Adrenal gland (tissue), 12 donors: ENCODE data around the gene RMDN3. TPM values are rescaled to one million over a fixed set of nuclear protein-coding genes. Genes with fewer than 3 reads are reported as not detected.

Experiments used
- DNase-seq, 7 donors: peaks; one replicate each; pipeline ENCODE4 v3.0.0-alpha.2; 2019 to 2020
- H3K27ac ChIP-seq, 5 donors: fragments of 200-600 bp; sonication (generic) in 4 of 5; 1 replicate in 3 of 5; 2 replicates in 2 of 5; pipeline versions ENCODE4 v1.5.1 to v1.8.0; 2016 to 2020; ENCODE audit warnings: mild to moderate bottlenecking in 1 of 5
- H3K27me3 ChIP-seq: fragments of 200-600 bp; 2 replicates; pipeline ENCODE4 v1.8.0; 2021
- H3K36me3 ChIP-seq, 2 donors: fragments of 200-600 bp; replicated peaks in 1 of 2; 1 replicate in 1 of 2; 2 replicates in 1 of 2; pipeline versions ENCODE4 v1.5.1 to v1.8.0; 2018 to 2022
- H3K4me1 ChIP-seq, 2 donors: fragments of 200-600 bp; replicated peaks in 1 of 2; 1 replicate in 1 of 2; 2 replicates in 1 of 2; pipeline versions ENCODE4 v1.5.1 to v1.8.0; 2018 to 2021
- H3K4me3 ChIP-seq, 4 donors: fragments of 200-600 bp; sonication (generic) in 3 of 4; one replicate each; pipeline ENCODE4 v1.5.1; 2016 to 2018
- H3K9me3 ChIP-seq, 3 donors: fragments of 200-600 bp; sonication (generic) in 1 of 3; replicated peaks in 1 of 3; 1 replicate in 2 of 3; 2 replicates in 1 of 3; pipeline versions ENCODE4 v1.5.1 to v1.8.0; 2016 to 2021
- CTCF ChIP-seq, 6 experiments: fragments of 450-650 bp in 4 of 6; fragments of 200-600 bp in 2 of 6; sonication (generic) in 1 of 6; IDR thresholded peaks; 1 replicate in 5 of 6; 2 replicates in 1 of 6; pipeline versions ENCODE4 v1.5.1 to v1.8.0; 2016 to 2021; ENCODE audit warnings: antibody characterized with exemption in 6 of 6, mild to moderate bottlenecking in 2 of 6, moderate library complexity in 1 of 6
- POLR2A ChIP-seq, 2 donors: fragments of 450-650 bp; IDR thresholded peaks; one replicate each; pipeline ENCODE4 v1.6.1; 2017; ENCODE audit warnings: antibody characterized with exemption in 2 of 2, mild to moderate bottlenecking in 2 of 2, moderate library complexity in 1 of 2
- WGBS, 4 donors: extraction: QIAGEN DNeasy Blood & Tissue Kit in 2 of 4; methylation state at CpG; one replicate each; pipeline versions ENCODE4 v1.1.5 to v1.1.7; 2013 to 2017; 5-methylcytosine and 5-hydroxymethylcytosine counted together
- intact Hi-C, 2 donors: fragments of 100-400 bp; cut with DNase I; formaldehyde crosslinking; loops; one replicate each; pipeline versions ENCODE4 v1.14.1 to v1.15.0; 2022 to 2023
- polyA plus RNA-seq, 3 donors: library from polyadenylated mRNA; stranded (reverse); fragments of 200-250 nt in 2 of 3; fragments of 350-450 nt in 1 of 3; fragmentation: Illumina TruSeq in 1 of 3; extraction: RNeasy Lipid Tissue Mini Kit (QIAGEN cat#74804) in 1 of 3; gene quantifications; one replicate each; pipeline ENCODE4 v1.2.3, GENCODE V29; 2013 to 2014
- total RNA-seq, 9 donors: library from RNA; depleted of rRNA in 4 of 9; stranded (reverse); fragments of >200 nt in 4 of 9; fragments of 120-200 nt in 1 of 9; fragmentation: NEBNext Ultra II Directional in 1 of 9; extraction: Animal tissue kit (Norgen Biotek cat#: 25700) in 1 of 9; gene quantifications; one replicate each; pipeline versions ENCODE4 v1.1.0 to v1.2.4, GENCODE V29; 2013 to 2023
- donor health status: healthy with polysubstance abuse.
- donor health status: Bipolar disorder and iron deficiency.
- donor health status: DM: yes; HTN: yes; CAD: no.
- donor health status: DM: no; HTN: no; CAD: no.
- donor health status: DM: no; HTN: no; CAD: no.
- donor health status: DM: yes; HTN: yes; CAD: no.

RMDN3 gene
- total and polyA plus RNA-seq, 12 donors = 19.2 to 50.1 (median 32.5) TPM

GRCh38 chr15:40750885-40751284 lies 4.2 kb downstream of the RMDN3 start:
- intact Hi-C loops = no loop called here
- Histone ChIP-seq H3K4me3 (no peak overlapping the region), H3K27ac (no peak overlapping the region), H3K36me3 (peaks cover 0 to 29% of the 10 kb centered on the region in 2 donors), H3K4me1 (peaks cover 0 to 18% of the 10 kb centered on the region in 2 donors), H3K9me3 (no peaks in the 10 kb centered on the region), H3K27me3 (no peaks in the 10 kb centered on the region)
- 90 to 93% (median 93%) methylated on average over 2 to 4 of the region's 4 CpGs for WGBS, 4 donors
- no peak for DNase-seq
- no peak for TF ChIP-seq CTCF (IDR thresholded peaks at IDR 0.05)
- no peak for TF ChIP-seq POLR2A (IDR thresholded peaks at IDR 0.05)

GRCh38 chr15:40749151-40749630 lies 5.9 kb downstream of the RMDN3 start:
- no peaks in the 10 kb centered on the region for H3K9me3 ChIP-seq
- peaks cover 0 to 37% of the 10 kb centered on the region in 2 donors for H3K36me3 ChIP-seq
- intact Hi-C loops = no loop called here
- H3K27ac ChIP-seq = no peak overlapping the region
- no peak overlapping the region for H3K4me3 ChIP-seq
- peaks cover 0 to 12% of the 10 kb centered on the region in 2 donors for H3K4me1 ChIP-seq
- H3K27me3 ChIP-seq = no peaks in the 10 kb centered on the region
- no peak for DNase-seq
- TF ChIP-seq POLR2A (IDR thresholded peaks at IDR 0.05) (no peak), CTCF (IDR thresholded peaks at IDR 0.05) (no peak)
- 89 to 98% (median 97%) methylated on average over 3 to 4 of the region's 4 CpGs for WGBS, 4 donors

GRCh38 chr15:40747685-40748631 lies 7.1 kb downstream of the RMDN3 start:
- H3K27ac ChIP-seq = no peak overlapping the region
- 65 to 72% (median 66%) methylated on average over 6 to 7 of the region's 7 CpGs for WGBS, 4 donors
- H3K9me3 ChIP-seq = no peaks in the 10 kb centered on the region
- no peaks in the 10 kb centered on the region for H3K27me3 ChIP-seq
- TF ChIP-seq CTCF (IDR thresholded peaks at IDR 0.05) = no peak
- TF ChIP-seq POLR2A (IDR thresholded peaks at IDR 0.05) = no peak
- DNase-seq = no peak
- H3K36me3 ChIP-seq = peaks cover 0 to 49% of the 10 kb centered on the region in 2 donors
- H3K4me3 ChIP-seq = no peak overlapping the region
- H3K4me1 ChIP-seq = peaks cover 0 to 2% of the 10 kb centered on the region in 2 donors
- intact Hi-C loops = no loop called here

- peaks cover 0 to 54% of the 10 kb centered on the region in 2 donors for H3K36me3 ChIP-seq
- H3K27ac ChIP-seq = no peak overlapping the region
- WGBS, 4 donors = 70 to 78% (median 72%) methylated on average over 3 of the region's 3 CpGs
- H3K9me3 ChIP-seq = no peaks in the 10 kb centered on the region
- H3K4me1 ChIP-seq = no peaks in the 10 kb centered on the region
- no peaks in the 10 kb centered on the region for H3K27me3 ChIP-seq
- DNase-seq = no peak
- no peak overlapping the region for H3K4me3 ChIP-seq
- TF ChIP-seq POLR2A (IDR thresholded peaks at IDR 0.05) = no peak
- TF ChIP-seq CTCF (IDR thresholded peaks at IDR 0.05) = no peak
- intact Hi-C loops = no loop called here
Measured at GRCh38 chr15:40746916-40747418, 8.1 kb downstream of the RMDN3 start.
